ENCODE results near the gene PIH1D1. TPM values are rescaled to one million over a fixed set of nuclear protein-coding genes. Genes with fewer than 3 reads are reported as not detected.

PIH1D1 gene
- total RNA-seq: 10 to 100 TPM; 32.2 to 42.5 TPM
- long read RNA-seq, transcript PIH1D1-201 (9 exons, 1,192 nt): major isoform, 18 of 26 reads
- long read RNA-seq, partial matches to known transcripts: 0 of 26 reads
- long read RNA-seq, other reads (novel, unspliced or antisense): 8 of 26 reads

- DNase-seq (peak; percentile 98), ATAC-seq (peak; percentile 83 to 85)
- intact Hi-C loops (cut with DNase I): no loop called here
Observed at GRCh38 chr19:49451430-49452181, at the start of gene PIH1D1. PIH1D1 (minus strand) TSS chr19:49451814; CDS start chr19:49451574, 240 bp downstream.

DNA sequence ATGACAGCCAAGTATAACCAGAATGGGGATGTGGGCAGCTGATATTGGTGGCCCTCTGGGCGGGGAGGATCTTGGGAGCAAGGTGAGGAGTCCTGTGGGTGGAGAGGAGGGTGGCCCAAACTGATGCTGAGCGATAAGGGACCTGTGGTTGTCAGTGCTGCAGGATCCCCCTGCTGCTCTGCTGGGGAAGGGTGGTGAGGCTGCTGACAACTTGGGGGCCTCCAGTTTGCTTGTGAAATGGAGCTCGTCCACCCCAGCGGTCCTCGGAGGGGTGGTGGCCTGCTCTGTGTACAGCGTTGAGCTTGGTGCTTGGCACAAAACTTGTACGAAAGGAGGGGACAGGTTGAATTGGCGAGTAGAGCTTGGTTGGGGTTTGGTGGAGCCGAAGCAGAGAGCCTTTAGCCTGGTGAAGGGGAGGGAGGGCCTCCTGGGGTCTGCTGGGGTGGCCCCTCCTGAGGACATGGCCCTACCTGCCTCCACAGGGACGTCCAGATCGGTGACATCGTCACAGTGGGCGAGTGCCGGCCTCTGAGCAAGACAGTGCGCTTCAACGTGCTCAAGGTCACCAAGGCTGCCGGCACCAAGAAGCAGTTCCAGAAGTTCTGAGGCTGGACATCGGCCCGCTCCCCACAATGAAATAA is 47.5 kb upstream of the PIH1D1 start:
- DNase-seq (no peak), ATAC-seq (no peak)
- intact Hi-C loops (cut with DNase I): loop anchor here in 1 of 2 donors (5.0 kb wide), 1 partner anchor 58 kb away; no protein-coding TSS in a partner anchor

GRCh38 chr19:49498475-49498874 is 46.9 kb upstream of the PIH1D1 start:
- ATAC-seq (no peak), DNase-seq (no peak)
- intact Hi-C loops (cut with DNase I): loop anchor here in 1 of 2 donors (5.0 kb wide), 1 partner anchor 59 kb away; no protein-coding TSS in a partner anchor

DNA sequence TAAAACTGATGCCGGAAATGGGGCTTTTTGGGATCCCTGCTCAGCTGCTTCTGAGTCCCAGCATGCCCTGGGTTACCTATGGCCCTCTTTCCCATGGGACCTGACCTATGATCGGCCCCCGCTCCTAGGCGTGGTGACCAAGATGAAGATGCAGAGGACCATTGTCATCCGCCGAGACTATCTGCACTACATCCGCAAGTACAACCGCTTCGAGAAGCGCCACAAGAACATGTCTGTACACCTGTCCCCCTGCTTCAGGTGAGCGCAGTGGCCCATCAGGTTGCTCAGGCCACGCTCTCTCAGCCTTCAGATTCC is 46.1 kb upstream of the PIH1D1 start:
- ATAC-seq (no peak), DNase-seq (no peak)
- intact Hi-C loops (cut with DNase I): loop anchor here in 1 of 2 donors (5.0 kb wide), 1 partner anchor 60 kb away; no protein-coding TSS in a partner anchor

- intact Hi-C loops (cut with DNase I): loop anchor here in 1 of 2 donors (5.0 kb wide), 1 partner anchor 60 kb away; no protein-coding TSS in a partner anchor
- peak in 1 of 2 donors; percentile 23 for ATAC-seq
- DNase-seq: peak; percentile 77
Observed at GRCh38 chr19:49497047-49497788, 45.6 kb upstream of the PIH1D1 start.

- no peak for DNase-seq
- intact Hi-C loops (cut with DNase I): loop anchor here in 1 of 2 donors (5.0 kb wide), 1 partner anchor 61 kb away; no protein-coding TSS in a partner anchor
- ATAC-seq: no peak
Observed at GRCh38 chr19:49496574-49497008, 45.0 kb upstream of the PIH1D1 start.

GRCh38 chr19:49492573-49493405 is 41.2 kb upstream of the PIH1D1 start:
- no peak for ATAC-seq
- no peak for DNase-seq
- intact Hi-C loops (cut with DNase I): no loop called here

- intact Hi-C loops (cut with DNase I): no loop called here
- no peak for DNase-seq
Observed at GRCh38 chr19:49491804-49492572, 40.4 kb upstream of the PIH1D1 start.

DNA sequence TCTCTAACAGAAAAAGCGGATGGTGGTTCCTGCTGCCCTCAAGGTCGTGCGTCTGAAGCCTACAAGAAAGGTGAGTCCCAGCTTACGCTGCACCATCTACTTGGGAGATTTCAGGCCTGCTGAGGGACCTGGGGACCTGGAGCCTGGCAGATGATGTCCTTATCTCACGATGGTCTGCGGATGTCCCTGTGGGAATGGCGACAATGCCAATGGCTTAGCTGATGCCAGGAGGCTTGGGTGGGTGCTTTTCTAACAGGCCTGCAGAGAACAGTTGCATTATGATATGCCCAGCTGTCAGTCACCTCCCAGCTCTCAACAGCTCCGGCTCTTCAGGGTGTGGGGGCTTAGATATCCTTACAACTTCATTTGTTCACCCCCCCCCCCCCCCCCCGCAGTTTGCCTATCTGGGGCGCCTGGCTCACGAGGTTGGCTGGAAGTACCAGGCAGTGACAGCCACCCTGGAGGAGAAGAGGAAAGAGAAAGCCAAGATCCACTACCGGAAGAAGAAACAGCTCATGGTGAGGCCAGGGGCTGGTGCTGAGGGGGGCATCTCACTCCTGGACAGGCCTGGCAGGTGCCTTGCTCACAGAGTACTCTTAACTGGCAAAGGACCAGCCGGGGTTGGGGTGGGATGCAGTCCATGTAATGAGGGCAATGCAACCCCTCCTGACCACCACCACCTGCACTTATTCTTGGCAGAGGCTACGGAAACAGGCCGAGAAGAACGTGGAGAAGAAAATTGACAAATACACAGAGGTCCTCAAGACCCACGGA is 39.6 kb upstream of the PIH1D1 start:
- intact Hi-C loops (cut with DNase I): no loop called here
- ATAC-seq (no peak), DNase-seq (peak; percentile 24)

More at GRCh38 chr19:49491804-49492572, 40.4 kb upstream of the PIH1D1 start:
- no peak for ATAC-seq

DNA sequence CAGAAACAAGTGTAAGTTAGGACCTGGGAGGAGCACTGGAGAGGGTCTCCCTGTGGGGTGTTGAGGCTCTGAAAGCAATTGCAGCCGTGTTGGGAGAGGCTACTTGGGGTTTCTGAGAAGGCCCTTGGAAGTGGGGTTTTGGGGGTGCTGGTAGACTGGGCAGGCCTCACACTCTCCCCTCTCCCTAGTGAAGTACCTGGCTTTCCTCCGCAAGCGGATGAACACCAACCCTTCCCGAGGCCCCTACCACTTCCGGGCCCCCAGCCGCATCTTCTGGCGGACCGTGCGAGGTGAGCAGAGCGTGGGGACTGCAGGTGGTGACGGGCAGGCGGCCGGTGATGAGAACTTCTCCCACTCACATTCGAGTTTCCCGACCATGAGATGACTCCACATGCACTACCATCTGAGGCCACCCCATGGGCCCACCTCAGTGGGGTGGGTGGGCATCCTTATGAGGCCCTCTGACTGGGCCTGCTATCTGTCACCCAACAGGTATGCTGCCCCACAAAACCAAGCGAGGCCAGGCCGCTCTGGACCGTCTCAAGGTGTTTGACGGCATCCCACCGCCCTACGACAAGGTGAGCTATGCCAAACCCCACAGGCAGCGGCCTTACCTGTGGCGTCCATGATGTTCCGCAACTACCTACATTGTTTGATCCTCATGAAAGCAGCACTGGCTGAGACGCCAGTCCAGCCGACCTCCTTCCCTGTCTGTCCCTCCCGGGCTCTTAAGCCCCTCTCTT is 38.8 kb upstream of the PIH1D1 start:
- no peak for DNase-seq
- ATAC-seq: no peak
- intact Hi-C loops (cut with DNase I): no loop called here

- intact Hi-C loops (cut with DNase I): no loop called here
- no peak for ATAC-seq
- DNase-seq: no peak
Observed at GRCh38 chr19:49489601-49490167, 38.1 kb upstream of the PIH1D1 start.

- intact Hi-C loops (cut with DNase I): no loop called here
- ATAC-seq (no peak), DNase-seq (no peak)
Observed at GRCh38 chr19:49488863-49489537, 37.4 kb upstream of the PIH1D1 start.

DNA sequence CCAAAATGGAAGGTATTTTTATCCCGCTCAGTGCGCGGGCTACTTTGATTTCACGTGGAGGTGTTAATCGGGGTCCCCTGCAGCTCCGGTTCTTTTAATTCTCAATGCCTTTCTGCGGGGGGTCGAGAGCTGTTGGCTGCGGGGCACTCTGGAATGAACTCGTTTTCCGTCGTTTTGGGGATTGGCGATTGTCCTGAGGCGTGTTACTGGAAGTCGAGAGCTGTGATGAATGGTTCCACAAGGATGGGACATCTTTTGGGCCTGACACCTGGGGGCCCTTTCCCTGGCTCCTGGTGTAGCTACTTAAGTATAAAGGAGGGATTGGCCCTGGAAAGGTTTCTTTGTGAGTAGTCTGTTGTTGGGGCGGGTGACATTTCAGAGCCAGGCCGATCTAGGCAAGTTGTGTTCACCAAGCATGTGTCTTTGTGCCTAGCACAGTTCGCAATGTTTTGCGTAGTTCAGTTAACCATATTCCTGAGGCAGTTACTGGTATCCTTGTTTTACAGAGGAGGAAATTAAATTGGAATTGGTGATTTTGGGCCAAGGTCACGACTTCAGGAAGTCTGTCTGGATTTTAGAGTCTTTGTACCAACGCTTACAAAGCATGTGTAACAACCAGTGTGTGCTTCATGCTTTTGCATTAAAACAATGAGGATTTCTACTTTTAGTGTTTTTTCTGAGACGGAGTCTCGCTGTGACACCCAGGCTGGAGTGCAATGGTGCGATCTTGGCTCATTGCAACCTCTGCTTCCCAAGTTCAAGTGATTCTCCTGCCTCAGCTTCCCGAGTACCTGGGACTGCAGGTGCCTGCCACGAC is 36.6 kb upstream of the PIH1D1 start:
- no peak for DNase-seq
- no peak for ATAC-seq
- intact Hi-C loops (cut with DNase I): no loop called here

GRCh38 chr19:49487277-49488045 is 35.8 kb upstream of the PIH1D1 start, which contains the start of gene RPL13A:
RPL13A (plus strand) TSS chr19:49487608; CDS start chr19:49487630, 22 bp downstream.
- DNase-seq (peak; percentile 100), ATAC-seq (peak; percentile 96 to 99)
- intact Hi-C loops (cut with DNase I): no loop called here
